Measurements from ENCODE around the gene ARPC1A.

- TF ChIP-seq CTCF (IDR thresholded peaks at IDR 0.05; ENCODE audit: insufficient read depth, low read depth, low read length) = no peak
- no peak for TF ChIP-seq EZH2 (IDR thresholded peaks at IDR 0.05; ENCODE audit: insufficient read depth, low read length)
Observed at GRCh38 chr7:99373091-99374066, 47.7 kb downstream of the ARPC1A start.
